A549 treated with CORT108297 at 1 μM for 4 hours (cell line): Measurements from ENCODE around the gene PIGK. TPM values are rescaled to one million over a fixed set of nuclear protein-coding genes. Genes with fewer than 3 reads are reported as not detected.

ENCODE experiments used
- total RNA-seq: library from RNA; stranded (reverse); fragments of 200-300 nt; extraction: Qiagen RNA extraction; gene quantifications from 5 replicates; pipeline ENCODE4 v1.2.3, GENCODE V29; 2022

PIGK gene
- 20.0 to 32.8 TPM (median 22.3 TPM) in 5 replicates for total RNA-seq

GRCh38 chr1:77219166-77219887, at the start of gene PIGK:
PIGK (minus strand) TSS chr1:77219430; CDS start chr1:77219402, 28 bp downstream.

Other genes starting within 250 kb of the PIGK start
- gene AK5, start 62.6 kb upstream of the PIGK start, total RNA-seq: 5.5 to 10.0 TPM (median 7.0 TPM) in 5 replicates